NCI-H2227 (cell line): ENCODE measurements around the gene TMC2.

ENCODE experiments used
- DNase-seq: peaks from one replicate; lab custom pipeline; 2025; ENCODE audit not compliant: unreplicated experiment; lab: John Stamatoyannopoulos, UW

TMC2 gene

DNA sequence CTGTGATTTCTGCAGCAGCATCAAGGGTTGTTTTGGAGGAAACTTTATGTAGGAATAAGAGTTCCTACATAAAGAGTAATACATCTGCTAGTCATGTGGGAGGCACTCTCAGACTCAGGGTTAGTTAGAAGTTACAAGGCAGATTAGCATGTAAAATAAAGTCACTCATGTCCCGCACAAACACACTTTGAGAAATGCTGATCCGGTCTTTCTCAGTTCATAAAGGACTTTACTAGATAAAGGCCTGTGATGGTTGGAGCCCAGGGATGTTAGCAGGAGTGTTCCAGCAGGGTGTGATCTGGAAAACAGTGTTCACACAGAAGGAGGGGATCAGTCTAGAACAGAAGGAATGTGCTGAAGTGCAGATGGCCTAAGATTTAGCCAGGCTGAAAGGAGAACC lies 83.0 kb downstream of the TMC2 start:
- no peak for DNase-seq

- no peak for DNase-seq
Observed at GRCh38 chr20:2619961-2620595, 83.7 kb downstream of the TMC2 start.

GRCh38 chr20:2624190-2624589 lies 87.8 kb downstream of the TMC2 start:
- no peak for DNase-seq

GRCh38 chr20:2625062-2625461 lies 88.7 kb downstream of the TMC2 start:
- no peak for DNase-seq

DNA sequence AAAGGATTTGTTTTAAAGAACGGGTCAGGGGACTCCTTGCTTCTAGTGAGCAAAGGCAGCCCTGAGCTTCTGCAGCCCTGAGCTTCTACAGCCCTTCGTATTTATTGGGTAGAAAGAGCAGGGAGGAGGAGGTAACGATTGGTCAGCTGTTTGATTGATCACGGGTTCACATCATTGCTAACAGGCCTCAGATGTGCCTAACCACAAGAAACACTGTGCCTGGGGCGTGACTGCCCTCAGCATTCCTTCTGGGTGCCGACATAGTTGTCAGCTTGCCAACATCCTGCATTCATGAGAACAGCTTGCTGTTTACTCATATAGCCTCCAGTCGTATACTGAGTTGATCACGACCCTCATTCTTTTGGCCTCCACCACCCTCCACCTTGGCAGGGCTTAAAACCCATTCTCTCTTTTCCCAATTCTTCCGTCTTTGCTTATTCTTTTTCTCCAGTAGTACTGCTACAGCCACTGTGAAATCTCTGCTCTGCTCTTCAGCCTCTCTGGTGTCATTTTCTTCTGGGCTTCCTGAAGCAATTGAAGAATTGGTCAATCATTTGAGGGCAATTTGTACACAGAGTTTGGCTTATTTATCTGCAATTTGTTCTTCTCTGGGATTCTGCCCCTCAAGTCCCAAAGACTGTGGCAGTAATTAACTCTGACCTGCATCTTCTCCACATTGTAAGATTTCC lies 90.6 kb downstream of the TMC2 start:
- no peak for DNase-seq

DNA sequence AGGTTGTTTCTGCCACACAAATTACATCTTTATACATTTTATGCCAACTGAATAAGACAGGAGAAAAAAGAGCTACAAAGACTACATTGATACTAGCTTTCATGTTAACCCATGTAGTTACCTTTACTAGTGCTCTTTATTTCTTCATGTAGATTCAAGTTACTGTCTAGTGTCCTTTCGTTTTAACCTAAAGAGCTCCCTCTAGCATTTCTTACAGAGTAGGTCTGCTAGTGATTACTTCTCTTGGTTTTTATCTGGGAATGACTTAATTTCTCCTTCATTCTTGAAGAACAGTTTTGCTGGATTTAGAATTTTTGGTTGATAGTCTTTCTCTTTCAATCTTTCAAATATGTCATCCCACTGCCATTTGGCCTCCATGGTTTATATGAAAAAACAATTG lies 94.9 kb downstream of the TMC2 start:
- no peak for DNase-seq

DNA sequence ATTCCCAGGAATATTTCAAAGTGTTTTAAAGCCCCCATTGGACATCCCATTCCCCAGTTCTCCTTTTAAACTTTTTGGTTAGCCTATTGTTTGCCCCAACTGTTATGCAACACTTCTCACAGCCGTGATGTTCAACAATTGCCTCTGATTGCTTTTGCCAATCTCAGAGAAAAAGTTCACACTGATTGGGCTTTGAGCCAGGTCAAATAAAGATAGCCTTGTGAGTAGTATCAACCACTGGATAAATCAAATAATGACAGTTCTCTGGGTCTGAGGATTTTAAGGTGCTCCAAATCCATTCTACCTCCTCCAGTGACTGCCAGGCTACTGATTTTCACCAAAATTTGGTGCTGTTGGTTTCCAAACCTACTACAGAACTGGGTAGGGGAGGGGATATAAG lies 97.0 kb downstream of the TMC2 start:
- no peak for DNase-seq

- no peak for DNase-seq
Observed at GRCh38 chr20:2637246-2637645, 100.9 kb downstream of the TMC2 start.

- no peak for DNase-seq
Observed at GRCh38 chr20:2640260-2640659, 103.9 kb downstream of the TMC2 start.

DNA sequence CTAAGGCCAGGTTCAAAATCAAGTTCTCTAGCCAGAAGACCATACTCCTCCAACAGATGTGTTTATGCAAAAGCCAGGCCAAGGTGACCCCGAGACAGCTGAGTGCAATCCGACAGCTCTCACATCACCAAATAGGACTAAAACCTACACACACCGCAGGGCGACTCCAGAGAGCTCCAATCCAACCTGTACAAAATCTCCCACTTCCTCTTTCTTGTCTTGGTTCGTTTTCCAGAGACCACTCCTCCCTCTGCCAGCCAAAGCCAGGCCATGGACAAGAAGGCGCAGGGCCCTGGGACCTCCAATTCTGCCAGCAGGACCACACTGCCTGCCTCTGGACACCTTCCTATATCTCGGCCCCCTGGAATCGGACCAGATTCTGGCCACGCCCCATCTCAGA lies 104.5 kb downstream of the TMC2 start:
- no peak for DNase-seq

GRCh38 chr20:2643708-2644107 lies 107.3 kb downstream of the TMC2 start:
- no peak for DNase-seq

DNA sequence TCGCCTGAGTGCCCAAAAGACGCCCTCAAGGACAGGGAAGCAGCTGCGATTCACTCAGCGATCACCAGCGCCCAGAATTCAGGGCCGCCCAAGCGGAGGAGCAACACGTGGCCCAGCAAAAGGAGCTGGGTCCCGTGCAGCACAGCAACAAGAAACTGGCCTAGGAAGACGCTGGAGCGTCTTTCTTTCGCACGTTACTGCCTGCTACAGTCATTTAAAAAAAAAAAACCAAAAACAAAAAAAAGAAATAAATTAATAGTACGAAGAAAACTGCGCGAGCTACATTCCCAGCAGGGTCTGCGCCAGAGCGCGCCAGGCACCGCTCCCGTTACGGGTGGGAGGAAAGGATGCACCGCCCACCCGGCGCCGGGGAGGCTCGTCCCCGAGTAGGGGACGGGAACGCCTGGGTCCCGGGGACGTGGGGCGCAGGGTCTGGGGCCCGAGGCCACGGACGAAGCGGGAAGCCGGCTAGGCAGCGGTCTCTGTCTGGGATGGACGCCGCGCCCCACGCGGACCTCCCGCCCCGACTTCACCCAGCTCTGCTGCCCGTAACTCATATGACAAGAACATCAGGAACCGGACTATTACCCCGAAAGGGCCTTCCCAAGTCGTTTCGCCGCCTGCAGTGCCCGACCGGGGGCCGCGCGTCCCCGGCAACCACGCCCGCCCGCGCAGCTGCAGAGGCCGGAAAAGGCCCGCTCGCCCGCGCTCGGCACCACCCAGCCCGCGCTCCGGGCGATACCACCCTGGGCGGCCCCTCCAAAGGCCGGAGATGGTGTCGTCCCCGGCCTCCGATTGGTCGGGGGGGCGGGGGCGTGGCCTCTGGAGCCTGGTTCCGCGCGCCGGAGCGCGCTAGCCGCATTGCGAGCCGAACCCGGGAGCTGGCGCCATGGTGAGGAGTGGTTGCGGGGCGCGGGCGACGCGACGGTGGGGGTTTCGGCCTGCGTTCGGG lies 115.7 kb downstream of the TMC2 start, which contains the start of gene NOP56:
NOP56 (plus strand) TSS at position 861 of the 952 bp plus-strand sequence; CDS start at position 890, 29 bp downstream.
- DNase-seq: peak; percentile 96

GRCh38 chr20:2652724-2653555 lies 116.6 kb downstream of the TMC2 start:
- peak; percentile 75 for DNase-seq

DNA sequence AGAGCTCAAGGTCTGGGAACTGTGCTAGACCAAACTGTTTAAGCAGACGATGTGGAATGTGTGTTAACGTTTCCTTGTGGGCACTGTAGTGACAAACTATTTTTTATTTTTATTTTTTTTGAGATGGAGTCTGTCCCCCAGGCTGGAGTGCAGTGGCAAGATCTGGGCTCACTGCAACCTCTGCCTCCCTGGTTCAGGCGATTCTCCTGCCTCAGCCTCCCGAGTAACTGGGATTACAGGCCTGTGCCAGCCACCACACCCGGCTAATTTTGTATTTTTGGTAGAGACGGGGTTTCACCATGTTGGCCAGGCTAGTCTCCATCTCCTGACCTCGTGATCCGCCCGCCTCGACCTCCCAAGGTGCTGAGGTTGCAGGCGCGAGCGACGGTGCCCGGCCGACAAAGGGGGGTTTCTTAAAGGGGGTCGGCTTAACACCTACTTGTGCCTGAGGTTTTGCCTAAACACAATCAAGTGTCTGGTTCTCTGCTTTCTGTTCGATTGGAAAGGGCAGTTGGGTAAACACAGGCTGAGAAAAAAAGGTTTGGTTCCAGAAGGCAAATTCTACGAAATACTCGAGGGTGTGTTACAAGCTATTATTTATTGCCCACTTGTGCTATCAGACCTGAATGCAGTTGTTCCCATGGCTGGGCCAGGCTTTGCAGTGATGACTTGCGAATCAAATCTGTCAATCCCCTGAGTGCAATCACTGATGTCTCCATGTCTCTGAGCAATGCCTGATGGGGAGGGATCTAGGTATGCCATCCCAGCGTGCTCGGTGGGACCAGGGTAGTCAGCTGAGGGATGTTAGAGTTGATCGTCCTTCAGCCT lies 117.4 kb downstream of the TMC2 start:
- no peak for DNase-seq

- no peak for DNase-seq
Observed at GRCh38 chr20:2654384-2654822, 118.0 kb downstream of the TMC2 start.

DNA sequence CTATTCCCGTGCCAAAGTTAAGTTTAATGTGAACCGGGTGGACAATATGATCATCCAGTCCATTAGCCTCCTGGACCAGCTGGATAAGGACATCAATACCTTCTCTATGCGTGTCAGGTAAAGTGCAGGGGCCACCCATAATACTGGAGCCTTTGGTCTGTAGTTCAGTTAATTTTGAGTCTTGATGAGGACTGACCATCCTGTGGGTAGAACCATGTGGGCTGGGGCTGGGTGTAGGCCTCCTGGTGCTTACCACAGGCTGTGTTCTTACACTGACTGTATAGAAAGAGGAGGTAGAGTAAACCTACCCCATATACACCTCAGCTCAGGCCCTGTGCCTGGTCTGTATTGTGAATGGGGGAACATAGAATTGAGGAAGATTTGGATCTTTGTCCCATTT lies 118.5 kb downstream of the TMC2 start:
- no peak for DNase-seq

GRCh38 chr20:2655331-2656116 lies 119.2 kb downstream of the TMC2 start:
- DNase-seq: no peak

GRCh38 chr20:2656471-2657117 lies 120.2 kb downstream of the TMC2 start:
- no peak for DNase-seq

- DNase-seq: no peak
Observed at GRCh38 chr20:2657241-2657640, 120.9 kb downstream of the TMC2 start.
